GM19328 (cell line): ENCODE measurements around the gene CCDC40.

Experiments
- ATAC-seq: cut with Tn5 transposase; IDR thresholded peaks from one replicate; pipeline ENCODE4 v1.9.1; 2021; ENCODE audit warnings: mild to moderate bottlenecking, moderate library complexity; ENCODE audit not compliant: unreplicated experiment

Gene CCDC40

GRCh38 chr17:79997011-79997660 is 39.3 kb upstream of the CCDC40 start:
- ATAC-seq, result no peak

DNA sequence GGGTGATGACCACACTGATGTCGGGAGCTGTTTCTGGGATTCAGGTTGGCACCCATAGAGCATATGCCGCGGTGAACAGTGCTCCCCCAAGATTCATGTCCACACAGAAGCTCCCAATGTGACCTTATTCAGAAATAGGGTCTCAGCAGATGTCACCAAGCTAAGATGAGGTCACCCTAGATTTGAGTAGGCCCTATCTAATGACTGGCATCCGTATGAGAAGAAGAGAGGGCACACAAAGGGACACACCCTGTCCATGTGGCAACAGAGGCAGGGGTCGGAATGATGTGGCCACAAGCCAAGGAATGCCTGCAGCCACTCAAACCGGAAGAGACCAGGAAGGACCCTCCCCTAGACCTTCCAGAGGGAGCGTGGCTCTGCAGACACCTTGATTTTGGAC is 36.3 kb upstream of the CCDC40 start:
- ATAC-seq, result no peak

GRCh38 chr17:80000981-80001775 is 35.3 kb upstream of the CCDC40 start:
- ATAC-seq, result no peak

GRCh38 chr17:80002070-80002641 is 34.3 kb upstream of the CCDC40 start:
- no peak for ATAC-seq

DNA sequence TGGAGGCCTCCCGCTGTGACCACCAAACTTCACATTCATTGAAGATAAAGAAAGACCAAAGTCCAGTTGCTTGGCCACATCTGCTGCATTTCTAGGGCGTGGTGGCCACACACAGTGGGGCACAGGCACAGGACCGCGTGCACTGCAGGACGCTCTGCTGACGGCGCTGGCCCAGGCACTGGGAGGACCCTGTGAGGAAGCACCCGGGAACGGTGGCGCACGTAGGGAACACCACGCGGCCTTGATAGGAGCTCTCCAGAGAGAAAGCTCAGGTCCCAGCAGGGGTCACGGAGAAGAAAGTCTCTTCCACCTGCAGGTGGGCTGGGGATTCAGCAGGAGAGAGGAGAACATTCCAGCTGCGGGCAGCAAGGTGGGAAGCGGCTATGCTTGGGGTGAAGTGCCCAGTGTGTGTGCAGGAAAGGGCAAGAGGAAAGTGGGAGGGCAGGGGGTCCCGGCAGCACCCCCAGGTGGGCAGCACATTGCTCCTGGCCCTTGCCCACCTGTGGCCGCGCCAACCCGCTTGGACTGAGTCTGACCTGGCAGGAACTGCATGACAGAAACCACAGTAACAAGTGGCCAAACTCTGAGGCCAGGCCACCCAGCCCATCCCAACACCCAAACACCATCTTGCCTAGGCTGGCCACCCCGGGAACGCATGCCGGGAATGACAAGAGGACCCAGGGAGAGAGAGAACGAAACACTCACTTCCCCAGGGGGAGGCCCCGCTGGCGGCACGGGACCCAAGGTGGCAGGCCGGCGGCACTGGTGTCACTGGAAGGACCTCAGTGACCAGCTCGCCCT is 33.6 kb upstream of the CCDC40 start:
- ATAC-seq, result no peak

GRCh38 chr17:80003969-80004368 is 32.5 kb upstream of the CCDC40 start:
- no peak for ATAC-seq

DNA sequence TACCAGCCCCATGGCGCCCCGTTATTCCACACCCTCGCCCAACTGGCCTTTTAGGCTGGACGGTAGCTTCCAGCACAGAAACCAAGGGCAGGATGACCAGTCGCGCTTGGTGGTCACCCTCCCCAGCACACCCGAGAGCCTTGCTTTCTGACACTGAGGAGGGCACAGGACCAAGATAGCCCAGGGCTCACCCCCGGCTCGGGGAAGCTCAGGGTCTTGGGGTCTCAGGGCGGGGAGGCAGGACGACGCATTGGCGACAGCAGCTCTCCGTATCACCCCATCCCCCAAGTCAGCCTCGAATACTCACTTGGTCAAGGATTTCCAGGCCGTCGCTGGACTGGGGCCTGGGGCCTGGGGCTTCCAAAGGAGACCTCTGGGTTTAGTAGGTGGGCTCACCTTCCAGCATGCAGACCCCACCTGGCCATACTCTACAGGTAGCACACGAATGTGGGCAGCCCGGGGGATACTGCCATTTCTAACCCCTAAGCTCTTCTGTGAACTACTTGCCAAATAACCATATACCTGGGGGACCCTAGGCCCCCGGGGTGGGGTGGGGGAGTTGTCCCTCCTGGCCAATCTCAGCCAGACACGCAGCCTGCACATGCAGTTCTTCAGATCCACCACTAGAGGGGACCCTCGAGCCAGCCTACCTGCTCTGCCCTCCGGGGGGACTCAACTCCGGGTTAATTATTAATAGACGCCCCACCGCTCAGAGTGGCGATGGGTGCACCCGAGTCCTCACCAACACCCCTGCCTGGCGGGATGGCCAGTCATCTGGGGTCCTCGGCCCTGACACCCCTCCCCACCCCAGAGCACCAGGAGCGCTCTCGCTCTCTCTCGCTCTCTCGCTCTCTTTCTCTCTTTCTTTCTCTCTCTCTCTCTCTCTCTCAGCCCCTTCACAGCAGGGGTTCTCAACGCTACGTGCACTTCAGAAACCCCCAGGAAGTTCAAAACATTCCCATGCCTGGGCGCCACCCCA is 30.8 kb upstream of the CCDC40 start:
- ATAC-seq, result no peak

DNA sequence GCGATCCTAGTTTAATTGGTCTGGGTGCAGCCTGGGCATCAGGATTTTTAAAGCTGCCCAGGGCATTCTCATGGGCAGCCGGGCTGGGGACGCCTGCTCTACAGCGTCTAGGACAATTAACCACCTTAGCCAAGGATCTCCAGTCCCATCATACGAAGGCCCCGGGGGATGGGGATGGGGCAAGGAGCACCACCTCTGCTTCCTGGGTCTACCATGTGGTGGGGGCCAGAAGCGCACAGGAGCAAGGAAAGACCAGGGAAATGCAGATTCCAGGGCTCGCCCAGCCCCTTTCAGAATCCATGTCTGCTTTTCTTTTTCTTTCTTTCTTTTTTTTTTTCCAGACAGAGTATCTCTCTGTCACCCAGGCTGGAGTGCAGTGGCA is 30.1 kb upstream of the CCDC40 start:
- ATAC-seq, result no peak

GRCh38 chr17:80006811-80007752 is 29.4 kb upstream of the CCDC40 start:
- no peak for ATAC-seq

DNA sequence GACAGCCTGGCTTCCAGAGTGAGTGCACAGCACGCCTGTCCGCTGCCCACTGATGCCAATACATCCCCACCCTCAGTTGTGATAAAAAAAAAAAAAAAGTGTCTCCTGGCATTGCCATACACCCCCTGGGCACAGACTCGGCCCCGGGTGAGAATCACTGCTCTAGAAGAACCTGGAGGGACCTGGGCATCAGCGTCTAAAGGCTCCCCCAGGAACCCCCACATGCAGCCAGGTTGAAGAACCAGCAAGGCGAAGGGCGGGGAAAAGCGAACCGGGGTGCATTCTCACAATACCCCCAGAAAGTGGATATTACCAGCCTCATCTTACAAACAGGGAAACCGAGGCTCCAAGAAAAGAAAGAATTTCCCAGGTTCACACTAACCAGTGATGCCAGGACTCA is 28.5 kb upstream of the CCDC40 start:
- no peak for ATAC-seq

GRCh38 chr17:80008383-80008840 is 28.0 kb upstream of the CCDC40 start:
- no peak for ATAC-seq

DNA sequence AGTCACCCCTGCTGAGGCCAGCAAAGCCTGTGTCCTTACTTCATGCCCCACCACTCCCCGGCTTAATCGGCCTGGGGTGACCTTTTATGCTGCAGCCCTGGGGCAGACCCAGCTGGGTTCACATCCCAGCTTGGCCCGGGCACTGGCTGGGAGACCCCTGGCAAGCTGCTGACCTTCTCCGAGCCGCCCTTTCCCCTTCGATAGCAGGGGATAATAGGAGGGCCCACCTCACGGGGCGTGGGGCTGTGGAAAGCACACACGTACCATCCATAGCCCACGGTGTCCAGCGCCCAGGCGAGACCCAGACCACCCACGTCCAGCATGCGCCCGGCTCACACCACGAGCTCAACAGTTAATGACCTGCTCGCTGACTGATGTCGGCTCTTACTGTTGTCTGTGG is 27.6 kb upstream of the CCDC40 start:
- no peak for ATAC-seq

DNA sequence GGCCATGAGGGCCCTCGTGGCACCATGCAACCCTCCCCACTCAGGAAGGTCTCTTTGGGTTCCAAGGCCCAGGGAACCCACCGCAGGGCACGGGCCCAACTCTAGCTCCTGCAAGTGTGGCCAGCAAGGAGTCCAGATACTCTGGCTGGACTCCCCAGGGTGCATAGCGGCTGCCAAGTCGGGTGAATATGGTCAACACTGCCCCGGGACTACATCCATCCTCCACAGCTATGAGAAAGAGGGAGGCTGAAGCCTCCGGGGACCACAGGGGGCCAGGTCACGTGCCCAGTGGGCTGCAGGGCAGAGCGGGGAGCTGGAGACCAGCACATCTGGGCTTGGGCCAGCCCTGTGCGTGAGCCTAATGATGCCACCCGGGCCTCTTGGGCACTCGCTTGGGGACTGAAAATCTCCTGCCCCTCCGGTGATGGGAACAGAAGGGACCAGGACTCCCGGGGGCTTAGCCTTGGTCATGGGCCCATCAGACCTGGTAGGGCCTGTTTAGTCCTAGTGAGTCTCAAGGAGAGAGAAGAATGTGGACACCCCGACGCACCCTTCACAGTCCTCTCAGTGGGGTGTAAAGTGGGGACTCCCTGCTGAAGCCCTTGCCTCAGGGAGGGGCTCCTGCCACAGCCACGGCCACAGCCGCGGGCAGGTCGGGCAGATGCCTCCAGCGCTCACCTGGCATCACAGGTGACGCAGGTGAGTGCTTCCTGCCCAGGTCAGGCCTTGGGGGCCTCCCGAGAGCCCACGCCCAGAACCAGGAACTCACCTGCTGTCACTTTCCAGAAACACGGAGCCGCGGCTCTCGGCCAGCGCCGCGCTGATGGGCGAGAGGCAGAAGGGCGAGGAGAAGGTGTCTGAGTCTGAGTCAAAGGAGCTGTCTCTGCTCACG is 26.8 kb upstream of the CCDC40 start:
- ATAC-seq, result no peak

GRCh38 chr17:80010283-80010858 is 26.1 kb upstream of the CCDC40 start:
- no peak for ATAC-seq

GRCh38 chr17:80011989-80012555 is 24.4 kb upstream of the CCDC40 start:
- no peak for ATAC-seq

DNA sequence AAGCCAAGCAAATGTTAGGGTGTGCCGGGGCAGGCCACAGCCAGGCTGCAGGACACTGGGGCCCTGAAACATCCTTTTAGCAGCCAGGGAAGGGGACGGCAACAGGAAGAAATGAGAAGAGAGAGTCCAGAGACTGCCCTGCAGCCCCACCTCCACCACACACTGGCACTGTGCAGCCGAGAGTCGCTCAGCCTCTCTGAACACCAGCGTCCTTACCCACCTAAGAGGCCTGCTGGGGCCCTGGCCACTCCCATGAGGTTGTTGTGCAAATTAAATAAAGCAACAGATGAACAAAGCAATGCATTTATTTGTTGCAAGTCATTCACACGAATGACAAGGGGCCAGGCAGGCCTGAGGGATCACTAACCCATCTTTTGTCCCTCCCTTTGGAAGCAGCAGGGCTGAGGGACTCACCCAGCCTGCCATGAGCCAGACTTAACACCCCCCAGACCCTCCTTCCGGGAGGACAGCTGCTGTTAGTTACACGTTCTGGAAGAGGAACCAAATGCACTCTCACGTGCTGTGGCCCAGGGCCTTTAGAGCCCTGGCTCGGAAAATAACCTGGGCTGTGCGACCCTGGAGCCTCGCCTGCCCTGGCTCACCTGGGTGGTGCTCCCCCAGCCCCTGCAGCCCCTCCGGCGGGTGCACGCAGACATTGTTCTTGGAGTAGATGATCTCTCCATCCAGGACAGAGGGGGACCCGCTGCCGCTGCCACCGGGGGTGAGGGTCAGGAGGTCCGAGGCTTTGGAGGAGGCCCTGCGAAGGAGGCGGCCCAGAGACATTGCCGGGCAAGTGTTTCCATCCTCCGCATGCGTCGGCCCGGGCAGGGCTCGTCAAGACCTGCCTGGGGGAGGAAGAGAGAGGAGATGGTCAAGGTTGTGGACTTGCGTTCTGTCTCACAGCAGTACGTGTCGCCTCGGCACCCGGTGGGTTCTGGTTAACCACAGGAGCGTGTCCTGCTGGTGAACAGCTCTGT is 23.4 kb upstream of the CCDC40 start:
- no peak for ATAC-seq
